ENCODE data around the gene RNF144A. TPM values are rescaled to one million over a fixed set of nuclear protein-coding genes. Genes with fewer than 3 reads are reported as not detected.

The RNF144A gene
- total and polyA plus RNA-seq, 2 donors from 2014 or later, result 4.2 to 12.3 TPM

DNA sequence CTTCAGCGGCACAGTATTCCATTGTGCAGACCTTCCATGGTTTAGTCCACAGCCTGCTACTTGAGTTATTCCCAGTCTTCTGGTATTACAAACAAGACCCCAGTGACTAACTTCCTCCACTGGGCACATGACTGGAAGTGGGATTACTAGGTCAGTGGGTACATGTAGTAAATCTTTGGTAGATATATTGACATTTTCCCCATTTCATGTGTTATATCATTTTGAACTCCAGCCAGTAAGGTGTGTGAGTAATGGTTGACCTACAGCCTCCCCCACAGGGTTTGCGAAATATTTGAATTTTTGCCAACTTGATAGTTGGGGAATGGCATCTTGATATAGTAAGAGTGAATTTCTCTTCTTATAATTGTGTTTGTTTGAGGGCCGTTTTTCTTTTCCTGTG lies 58.8 kb downstream of the RNF144A start:
- Histone ChIP-seq H3K27ac (ENCODE audit: low read depth in 2 of 2, low read length in 2 of 2) (no peak overlapping the region), H3K4me3 (ENCODE audit: low read length in 3 of 3) (no peak overlapping the region), H3K27me3 (ENCODE audit: control insufficient read depth, insufficient read depth, low read length) (no peaks in the 10 kb centered on the region), H3K4me1 (ENCODE audit: control insufficient read depth in 2 of 3, insufficient read depth in 2 of 3, low read depth in 1 of 3, low read length in 3 of 3) (peaks cover 0 to 6% (median 0%) of the 10 kb centered on the region in 3 donors), H3K9ac (ENCODE audit: low read length in 3 of 3) (no peak overlapping the region), H3K9me3 (ENCODE audit: control insufficient read depth in 2 of 3, insufficient read depth in 1 of 3, low read length in 3 of 3) (no peaks in the 10 kb centered on the region), H3K36me3 (ENCODE audit: control insufficient read depth in 2 of 3, insufficient read depth in 3 of 3, low read length in 3 of 3) (no peaks in the 10 kb centered on the region)
- intact Hi-C loops (cut with DNase I), result no loop called here
- no peak for DNase-seq
- no peak for FAIRE-seq
- TF ChIP-seq CTCF (IDR thresholded peaks at IDR 0.05; ENCODE audit: borderline replicate concordance, extremely low read depth, insufficient read depth), result no peak

- DNase-seq, result no peak
- intact Hi-C loops (cut with DNase I), result no loop called here
- H3K9me3 ChIP-seq (ENCODE audit: control insufficient read depth in 2 of 3, insufficient read depth in 1 of 3, low read length in 3 of 3), result no peaks in the 10 kb centered on the region
- FAIRE-seq, result no peak
- no peaks in the 10 kb centered on the region for H3K36me3 ChIP-seq (ENCODE audit: control insufficient read depth in 2 of 3, insufficient read depth in 3 of 3, low read length in 3 of 3)
- no peak overlapping the region for H3K27ac ChIP-seq (ENCODE audit: low read depth in 2 of 2, low read length in 2 of 2)
- no peak overlapping the region for H3K4me3 ChIP-seq (ENCODE audit: low read length in 3 of 3)
- TF ChIP-seq CTCF (IDR thresholded peaks at IDR 0.05; ENCODE audit: borderline replicate concordance, extremely low read depth, insufficient read depth), result no peak
- H3K9ac ChIP-seq (ENCODE audit: low read length in 3 of 3), result no peak overlapping the region
- H3K4me1 ChIP-seq (ENCODE audit: control insufficient read depth in 2 of 3, insufficient read depth in 2 of 3, low read depth in 1 of 3, low read length in 3 of 3), result peaks cover 0 to 6% (median 0%) of the 10 kb centered on the region in 3 donors
- H3K27me3 ChIP-seq (ENCODE audit: control insufficient read depth, insufficient read depth, low read length), result no peaks in the 10 kb centered on the region
Observed at GRCh38 chr2:6977113-6977741, 60.0 kb downstream of the RNF144A start.

GRCh38 chr2:6977786-6978185 lies 60.6 kb downstream of the RNF144A start:
- DNase-seq, result no peak
- Histone ChIP-seq H3K9ac (ENCODE audit: low read length in 3 of 3) (no peak overlapping the region), H3K9me3 (ENCODE audit: control insufficient read depth in 2 of 3, insufficient read depth in 1 of 3, low read length in 3 of 3) (no peaks in the 10 kb centered on the region), H3K4me1 (ENCODE audit: control insufficient read depth in 2 of 3, insufficient read depth in 2 of 3, low read depth in 1 of 3, low read length in 3 of 3) (peaks cover 0 to 6% (median 2%) of the 10 kb centered on the region in 3 donors), H3K27ac (ENCODE audit: low read depth in 2 of 2, low read length in 2 of 2) (no peak overlapping the region), H3K27me3 (ENCODE audit: control insufficient read depth, insufficient read depth, low read length) (no peaks in the 10 kb centered on the region), H3K36me3 (ENCODE audit: control insufficient read depth in 2 of 3, insufficient read depth in 3 of 3, low read length in 3 of 3) (no peaks in the 10 kb centered on the region), H3K4me3 (ENCODE audit: low read length in 3 of 3) (no peak overlapping the region)
- intact Hi-C loops (cut with DNase I), result no loop called here
- no peak for TF ChIP-seq CTCF (IDR thresholded peaks at IDR 0.05; ENCODE audit: borderline replicate concordance, extremely low read depth, insufficient read depth)
- no peak for FAIRE-seq

DNA sequence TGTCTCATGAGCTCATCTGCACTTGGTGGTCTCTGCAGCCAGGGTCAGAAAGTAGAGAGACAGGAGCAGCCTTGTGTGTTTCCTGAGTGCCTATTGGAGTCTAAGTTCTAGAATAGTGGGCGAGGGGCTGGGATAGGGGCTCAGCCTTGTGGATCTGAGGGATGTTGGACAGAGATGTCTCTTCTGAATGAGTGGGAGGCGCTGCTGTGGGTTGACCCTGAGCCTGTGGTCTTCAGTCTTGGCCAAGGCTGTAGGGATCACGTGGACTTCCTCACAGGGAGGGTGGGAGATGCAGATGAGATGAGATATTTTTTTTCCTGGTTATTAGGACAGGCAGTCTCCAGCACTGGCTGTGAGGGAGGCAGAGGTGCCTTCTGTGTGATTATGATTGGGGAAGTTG lies 61.8 kb downstream of the RNF144A start:
- no peak for TF ChIP-seq CTCF (IDR thresholded peaks at IDR 0.05; ENCODE audit: borderline replicate concordance, extremely low read depth, insufficient read depth)
- DNase-seq (no peak), FAIRE-seq (no peak)
- Histone ChIP-seq H3K27me3 (ENCODE audit: control insufficient read depth, insufficient read depth, low read length) (no peaks in the 10 kb centered on the region), H3K4me1 (ENCODE audit: control insufficient read depth in 2 of 3, insufficient read depth in 2 of 3, low read depth in 1 of 3, low read length in 3 of 3) (peaks cover 0 to 6% (median 2%) of the 10 kb centered on the region in 3 donors), H3K36me3 (ENCODE audit: control insufficient read depth in 2 of 3, insufficient read depth in 3 of 3, low read length in 3 of 3) (no peaks in the 10 kb centered on the region), H3K9me3 (ENCODE audit: control insufficient read depth in 2 of 3, insufficient read depth in 1 of 3, low read length in 3 of 3) (no peaks in the 10 kb centered on the region), H3K27ac (ENCODE audit: low read depth in 2 of 2, low read length in 2 of 2) (no peak overlapping the region), H3K9ac (ENCODE audit: low read length in 3 of 3) (no peak overlapping the region), H3K4me3 (ENCODE audit: low read length in 3 of 3) (no peak overlapping the region)
- intact Hi-C loops (cut with DNase I), result no loop called here

All from kidney (tissue), 14 donors.